GM18498 (cell line): ENCODE results near the gene NKX2-2.

Source experiments
- ATAC-seq: cut with Tn5 transposase; IDR thresholded peaks from one replicate; pipeline ENCODE4 v1.9.1; 2021; ENCODE audit warnings: mild to moderate bottlenecking, moderate library complexity; ENCODE audit not compliant: unreplicated experiment

NKX2-2 gene

GRCh38 chr20:21522481-21523280 lies 8.8 kb upstream of the NKX2-2 start:
- ATAC-seq, result no peak

GRCh38 chr20:21521596-21522480 lies 8.0 kb upstream of the NKX2-2 start:
- ATAC-seq, result no peak

GRCh38 chr20:21520702-21521595 lies 7.1 kb upstream of the NKX2-2 start:
- no peak for ATAC-seq

- no peak for ATAC-seq
Measured at GRCh38 chr20:21519136-21519584, 5.3 kb upstream of the NKX2-2 start.

- ATAC-seq, result no peak
Measured at GRCh38 chr20:21518292-21518991, 4.6 kb upstream of the NKX2-2 start.

- ATAC-seq, result no peak
Measured at GRCh38 chr20:21517566-21518277, 3.9 kb upstream of the NKX2-2 start.

GRCh38 chr20:21516861-21517565 lies 3.1 kb upstream of the NKX2-2 start:
- no peak for ATAC-seq

- ATAC-seq, result no peak
Measured at GRCh38 chr20:21516180-21516567, 2.3 kb upstream of the NKX2-2 start.

- no peak for ATAC-seq
Measured at GRCh38 chr20:21515300-21516179, 1.7 kb upstream of the NKX2-2 start.

- no peak for ATAC-seq
Measured at GRCh38 chr20:21514553-21515251, 838 bp upstream of the NKX2-2 start.

GRCh38 chr20:21513181-21513663 lies 642 bp downstream of the NKX2-2 start:
- ATAC-seq, result no peak

GRCh38 chr20:21512634-21513180 lies 1.2 kb downstream of the NKX2-2 start:
- ATAC-seq, result no peak

- ATAC-seq, result no peak
Measured at GRCh38 chr20:21511850-21512633, 1.8 kb downstream of the NKX2-2 start.

GRCh38 chr20:21511485-21511849 lies 2.4 kb downstream of the NKX2-2 start:
- no peak for ATAC-seq

GRCh38 chr20:21510414-21511384 lies 3.2 kb downstream of the NKX2-2 start:
- ATAC-seq, result no peak
